BLaER1 (cell line): ENCODE data around the gene SGMS1.
A peak's percentile ranks its signal among the peaks of the same experiment; 100 is the strongest.

Source experiments
- H3K27ac ChIP-seq: shearing (Covaris generic); formaldehyde crosslinking; 2 replicates; pipeline ENCODE4 v1.8.1; 2022
- H3K27me3 ChIP-seq: shearing (Covaris generic); formaldehyde crosslinking; 2 replicates; pipeline ENCODE4 v1.8.1; 2022
- H3K36me3 ChIP-seq: shearing (Covaris generic); formaldehyde crosslinking; 2 replicates; pipeline ENCODE4 v1.8.1; 2022
- H3K4me1 ChIP-seq: shearing (Covaris generic); formaldehyde crosslinking; 2 replicates; pipeline ENCODE4 v1.8.1; 2022
- H3K4me2 ChIP-seq: shearing (Covaris generic); formaldehyde crosslinking; 2 replicates; pipeline ENCODE4 v1.8.1; 2022
- H3K4me3 ChIP-seq: shearing (Covaris generic); formaldehyde crosslinking; 2 replicates; pipeline ENCODE4 v1.8.1; 2022
- H3K9ac ChIP-seq: shearing (Covaris generic); formaldehyde crosslinking; 2 replicates; pipeline ENCODE4 v1.8.1; 2022
- H3K9me3 ChIP-seq: shearing (Covaris generic); formaldehyde crosslinking; 2 replicates; pipeline ENCODE4 v1.8.1; 2022
- H4K20me1 ChIP-seq: shearing (Covaris generic); formaldehyde crosslinking; 2 replicates; pipeline ENCODE4 v1.8.1; 2022
- Cebpa-rat ChIP-seq: shearing (Covaris generic); IDR thresholded peaks from 2 replicates; pipeline ENCODE4 v1.8.1; 2022

Gene SGMS1

GRCh38 chr10:50613726-50614443, 9.9 kb downstream of the SGMS1 start:
- H3K36me3 ChIP-seq = no peaks in the 10 kb centered on the region
- H3K27me3 ChIP-seq = no peaks in the 10 kb centered on the region
- H4K20me1 ChIP-seq = peaks cover 57% of the 10 kb centered on the region
- H3K9ac ChIP-seq = no peak overlapping the region
- peaks cover 7% of the 10 kb centered on the region for H3K4me1 ChIP-seq
- TF ChIP-seq Cebpa-rat = no peak
- H3K4me3 ChIP-seq = no peak overlapping the region
- no peak overlapping the region for H3K4me2 ChIP-seq
- no peaks in the 10 kb centered on the region for H3K9me3 ChIP-seq
- H3K27ac ChIP-seq = no peak overlapping the region

GRCh38 chr10:50613150-50613549, 10.6 kb downstream of the SGMS1 start:
- Histone ChIP-seq H3K9me3 (no peaks in the 10 kb centered on the region), H3K4me1 (no peaks in the 10 kb centered on the region), H3K36me3 (no peaks in the 10 kb centered on the region), H4K20me1 (peaks cover 53% of the 10 kb centered on the region; the same call in 1 of the 2 replicates), H3K27me3 (no peaks in the 10 kb centered on the region), H3K27ac (no peak overlapping the region), H3K4me3 (no peak overlapping the region), H3K9ac (no peak overlapping the region), H3K4me2 (no peak overlapping the region)
- TF ChIP-seq Cebpa-rat = no peak

- H3K27ac ChIP-seq = no peak overlapping the region
- H3K36me3 ChIP-seq = no peaks in the 10 kb centered on the region
- TF ChIP-seq Cebpa-rat = no peak
- H3K9me3 ChIP-seq = no peaks in the 10 kb centered on the region
- H4K20me1 ChIP-seq = peaks cover 64% of the 10 kb centered on the region
- no peak overlapping the region for H3K4me3 ChIP-seq
- H3K27me3 ChIP-seq = no peaks in the 10 kb centered on the region
- H3K4me2 ChIP-seq = no peak overlapping the region
- H3K4me1 ChIP-seq = no peaks in the 10 kb centered on the region; the same call in 1 of the 2 replicates
- H3K9ac ChIP-seq = no peak overlapping the region
These were observed 13.4 kb downstream of the SGMS1 start for GRCh38 chr10:50610368-50610767.

GRCh38 chr10:50607356-50607925, 16.3 kb downstream of the SGMS1 start:
- Histone ChIP-seq H3K9ac (no peak overlapping the region), H3K4me2 (no peak overlapping the region), H3K9me3 (no peaks in the 10 kb centered on the region), H3K27ac (no peak overlapping the region), H4K20me1 (peaks cover 68% of the 10 kb centered on the region), H3K4me3 (no peak overlapping the region), H3K36me3 (no peaks in the 10 kb centered on the region), H3K27me3 (no peaks in the 10 kb centered on the region), H3K4me1 (peaks cover 6% of the 10 kb centered on the region; the same call in 1 of the 2 replicates)
- TF ChIP-seq Cebpa-rat = no peak

GRCh38 chr10:50605951-50606270, 17.8 kb downstream of the SGMS1 start:
- no peak for TF ChIP-seq Cebpa-rat
- Histone ChIP-seq H3K9me3 (no peaks in the 10 kb centered on the region), H3K27me3 (no peaks in the 10 kb centered on the region), H3K4me1 (peaks cover 6% of the 10 kb centered on the region; the same call in 1 of the 2 replicates), H3K36me3 (no peaks in the 10 kb centered on the region), H3K4me2 (no peak overlapping the region), H3K9ac (no peak overlapping the region), H3K4me3 (no peak overlapping the region), H4K20me1 (peaks cover 54% of the 10 kb centered on the region), H3K27ac (no peak overlapping the region)

- Histone ChIP-seq H3K36me3 (no peaks in the 10 kb centered on the region), H3K9ac (no peak overlapping the region), H3K4me1 (peaks cover 6% of the 10 kb centered on the region; the same call in 1 of the 2 replicates), H3K9me3 (no peaks in the 10 kb centered on the region), H3K4me2 (no peak overlapping the region), H3K27ac (no peak overlapping the region), H3K27me3 (no peaks in the 10 kb centered on the region), H3K4me3 (no peak overlapping the region), H4K20me1 (peaks cover 50% of the 10 kb centered on the region)
- no peak for TF ChIP-seq Cebpa-rat
These were observed 18.3 kb downstream of the SGMS1 start for GRCh38 chr10:50605269-50605950.

GRCh38 chr10:50604809-50605208, 18.9 kb downstream of the SGMS1 start:
- Histone ChIP-seq H3K27me3 (no peaks in the 10 kb centered on the region), H3K4me2 (no peak overlapping the region), H3K4me1 (peaks cover 6% of the 10 kb centered on the region; the same call in 1 of the 2 replicates), H3K9me3 (no peaks in the 10 kb centered on the region), H3K27ac (no peak overlapping the region), H3K4me3 (no peak overlapping the region), H3K36me3 (no peaks in the 10 kb centered on the region), H4K20me1 (peaks cover 52% of the 10 kb centered on the region), H3K9ac (no peak overlapping the region)
- no peak for TF ChIP-seq Cebpa-rat

GRCh38 chr10:50604049-50604640, 19.6 kb downstream of the SGMS1 start:
- no peaks in the 10 kb centered on the region for H3K36me3 ChIP-seq
- H3K9me3 ChIP-seq = no peaks in the 10 kb centered on the region
- H3K4me3 ChIP-seq = no peak overlapping the region
- H3K27ac ChIP-seq = no peak overlapping the region
- TF ChIP-seq Cebpa-rat = no peak
- peaks cover 54% of the 10 kb centered on the region for H4K20me1 ChIP-seq
- no peaks in the 10 kb centered on the region for H3K27me3 ChIP-seq
- peaks cover 6% of the 10 kb centered on the region; the same call in 1 of the 2 replicates for H3K4me1 ChIP-seq
- H3K4me2 ChIP-seq = peak overlapping the region; percentile 44
- no peak overlapping the region for H3K9ac ChIP-seq

GRCh38 chr10:50603151-50603850, 20.5 kb downstream of the SGMS1 start:
- Histone ChIP-seq H3K36me3 (no peaks in the 10 kb centered on the region), H3K4me2 (peak overlapping the region; percentile 44; the same call in 1 of the 2 replicates), H3K27me3 (no peaks in the 10 kb centered on the region), H3K9me3 (no peaks in the 10 kb centered on the region), H3K4me3 (no peak overlapping the region), H3K9ac (no peak overlapping the region), H3K4me1 (peaks cover 6% of the 10 kb centered on the region; the same call in 1 of the 2 replicates), H3K27ac (no peak overlapping the region), H4K20me1 (peaks cover 49% of the 10 kb centered on the region)
- no peak for TF ChIP-seq Cebpa-rat
